ENCODE results near the gene SLC22A1. TPM values are rescaled to one million over a fixed set of nuclear protein-coding genes. Genes with fewer than 3 reads are reported as not detected.

Gene SLC22A1
- total and polyA plus RNA-seq, 4 donors, result 0.79 to 1,107 (median 439) TPM

DNA sequence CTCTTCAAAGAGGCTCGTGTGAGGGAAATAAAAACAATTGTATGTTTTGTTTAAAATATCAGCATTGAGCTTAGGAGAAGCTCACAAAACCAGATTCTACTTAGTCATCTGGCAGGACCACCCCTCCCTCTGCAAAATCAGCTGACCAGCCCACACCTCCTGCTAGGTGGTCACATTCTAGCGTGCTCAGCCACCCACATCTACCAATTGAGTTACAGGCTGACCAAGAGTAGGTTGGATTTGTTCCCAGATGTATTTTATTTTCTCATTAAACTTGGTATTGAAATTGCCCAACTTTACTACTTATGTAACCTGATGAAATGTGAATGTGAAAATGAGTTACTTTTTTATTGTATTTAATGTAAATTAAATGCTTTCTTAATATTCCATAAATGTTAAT is 80.8 kb downstream of the SLC22A1 start:
- H3K9ac ChIP-seq (ENCODE audit: low read depth in 1 of 2, low read length in 2 of 2), result no peak overlapping the region
- H3K27me3 ChIP-seq (ENCODE audit: control insufficient read depth in 4 of 4, insufficient read depth in 4 of 4, low read length in 3 of 4), result no peaks in the 10 kb centered on the region
- no peaks in the 10 kb centered on the region for H3K9me3 ChIP-seq (ENCODE audit: control insufficient read depth in 4 of 4, low read length in 3 of 4)
- TF ChIP-seq YY1 (IDR thresholded peaks at IDR 0.05) (no peak), HNF4A (conservative IDR thresholded peaks at IDR 0.05) (no peak), NR2F2 (IDR thresholded peaks at IDR 0.05) (no peak), EGR1 (IDR thresholded peaks at IDR 0.05; ENCODE audit: low read depth in 2 of 2) (no peak), FOXA2 (IDR thresholded peaks at IDR 0.05) (no peak), HNF4G (IDR thresholded peaks at IDR 0.05) (no peak), JUND (IDR thresholded peaks at IDR 0.05) (no peak), RAD21 (IDR thresholded peaks at IDR 0.05) (no peak), GABPA (IDR thresholded peaks at IDR 0.05 in 1 of 2, conservative IDR thresholded peaks at IDR 0.05 in 1 of 2) (no peak), SP1 (IDR thresholded peaks at IDR 0.05) (no peak), TAF1 (conservative IDR thresholded peaks at IDR 0.05) (no peak), RXRA (IDR thresholded peaks at IDR 0.05) (no peak)
- TF ChIP-seq, protein P1, sequence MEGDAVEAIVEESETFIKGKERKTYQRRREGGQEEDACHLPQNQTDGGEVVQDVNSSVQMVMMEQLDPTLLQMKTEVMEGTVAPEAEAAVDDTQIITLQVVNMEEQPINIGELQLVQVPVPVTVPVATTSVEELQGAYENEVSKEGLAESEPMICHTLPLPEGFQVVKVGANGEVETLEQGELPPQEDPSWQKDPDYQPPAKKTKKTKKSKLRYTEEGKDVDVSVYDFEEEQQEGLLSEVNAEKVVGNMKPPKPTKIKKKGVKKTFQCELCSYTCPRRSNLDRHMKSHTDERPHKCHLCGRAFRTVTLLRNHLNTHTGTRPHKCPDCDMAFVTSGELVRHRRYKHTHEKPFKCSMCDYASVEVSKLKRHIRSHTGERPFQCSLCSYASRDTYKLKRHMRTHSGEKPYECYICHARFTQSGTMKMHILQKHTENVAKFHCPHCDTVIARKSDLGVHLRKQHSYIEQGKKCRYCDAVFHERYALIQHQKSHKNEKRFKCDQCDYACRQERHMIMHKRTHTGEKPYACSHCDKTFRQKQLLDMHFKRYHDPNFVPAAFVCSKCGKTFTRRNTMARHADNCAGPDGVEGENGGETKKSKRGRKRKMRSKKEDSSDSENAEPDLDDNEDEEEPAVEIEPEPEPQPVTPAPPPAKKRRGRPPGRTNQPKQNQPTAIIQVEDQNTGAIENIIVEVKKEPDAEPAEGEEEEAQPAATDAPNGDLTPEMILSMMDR (IDR thresholded peaks at IDR 0.05; ENCODE audit: low read depth, low read length, missing input control), result no peak
- TF ChIP-seq, protein P2, sequence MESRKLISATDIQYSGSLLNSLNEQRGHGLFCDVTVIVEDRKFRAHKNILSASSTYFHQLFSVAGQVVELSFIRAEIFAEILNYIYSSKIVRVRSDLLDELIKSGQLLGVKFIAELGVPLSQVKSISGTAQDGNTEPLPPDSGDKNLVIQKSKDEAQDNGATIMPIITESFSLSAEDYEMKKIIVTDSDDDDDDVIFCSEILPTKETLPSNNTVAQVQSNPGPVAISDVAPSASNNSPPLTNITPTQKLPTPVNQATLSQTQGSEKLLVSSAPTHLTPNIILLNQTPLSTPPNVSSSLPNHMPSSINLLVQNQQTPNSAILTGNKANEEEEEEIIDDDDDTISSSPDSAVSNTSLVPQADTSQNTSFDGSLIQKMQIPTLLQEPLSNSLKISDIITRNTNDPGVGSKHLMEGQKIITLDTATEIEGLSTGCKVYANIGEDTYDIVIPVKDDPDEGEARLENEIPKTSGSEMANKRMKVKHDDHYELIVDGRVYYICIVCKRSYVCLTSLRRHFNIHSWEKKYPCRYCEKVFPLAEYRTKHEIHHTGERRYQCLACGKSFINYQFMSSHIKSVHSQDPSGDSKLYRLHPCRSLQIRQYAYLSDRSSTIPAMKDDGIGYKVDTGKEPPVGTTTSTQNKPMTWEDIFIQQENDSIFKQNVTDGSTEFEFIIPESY (IDR thresholded peaks at IDR 0.05), result no peak
- TF ChIP-seq, protein P3, sequence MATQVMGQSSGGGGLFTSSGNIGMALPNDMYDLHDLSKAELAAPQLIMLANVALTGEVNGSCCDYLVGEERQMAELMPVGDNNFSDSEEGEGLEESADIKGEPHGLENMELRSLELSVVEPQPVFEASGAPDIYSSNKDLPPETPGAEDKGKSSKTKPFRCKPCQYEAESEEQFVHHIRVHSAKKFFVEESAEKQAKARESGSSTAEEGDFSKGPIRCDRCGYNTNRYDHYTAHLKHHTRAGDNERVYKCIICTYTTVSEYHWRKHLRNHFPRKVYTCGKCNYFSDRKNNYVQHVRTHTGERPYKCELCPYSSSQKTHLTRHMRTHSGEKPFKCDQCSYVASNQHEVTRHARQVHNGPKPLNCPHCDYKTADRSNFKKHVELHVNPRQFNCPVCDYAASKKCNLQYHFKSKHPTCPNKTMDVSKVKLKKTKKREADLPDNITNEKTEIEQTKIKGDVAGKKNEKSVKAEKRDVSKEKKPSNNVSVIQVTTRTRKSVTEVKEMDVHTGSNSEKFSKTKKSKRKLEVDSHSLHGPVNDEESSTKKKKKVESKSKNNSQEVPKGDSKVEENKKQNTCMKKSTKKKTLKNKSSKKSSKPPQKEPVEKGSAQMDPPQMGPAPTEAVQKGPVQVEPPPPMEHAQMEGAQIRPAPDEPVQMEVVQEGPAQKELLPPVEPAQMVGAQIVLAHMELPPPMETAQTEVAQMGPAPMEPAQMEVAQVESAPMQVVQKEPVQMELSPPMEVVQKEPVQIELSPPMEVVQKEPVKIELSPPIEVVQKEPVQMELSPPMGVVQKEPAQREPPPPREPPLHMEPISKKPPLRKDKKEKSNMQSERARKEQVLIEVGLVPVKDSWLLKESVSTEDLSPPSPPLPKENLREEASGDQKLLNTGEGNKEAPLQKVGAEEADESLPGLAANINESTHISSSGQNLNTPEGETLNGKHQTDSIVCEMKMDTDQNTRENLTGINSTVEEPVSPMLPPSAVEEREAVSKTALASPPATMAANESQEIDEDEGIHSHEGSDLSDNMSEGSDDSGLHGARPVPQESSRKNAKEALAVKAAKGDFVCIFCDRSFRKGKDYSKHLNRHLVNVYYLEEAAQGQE (IDR thresholded peaks at IDR 0.05), result no peak
- TF ChIP-seq, protein P4, sequence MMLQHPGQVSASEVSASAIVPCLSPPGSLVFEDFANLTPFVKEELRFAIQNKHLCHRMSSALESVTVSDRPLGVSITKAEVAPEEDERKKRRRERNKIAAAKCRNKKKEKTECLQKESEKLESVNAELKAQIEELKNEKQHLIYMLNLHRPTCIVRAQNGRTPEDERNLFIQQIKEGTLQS (IDR thresholded peaks at IDR 0.05), result no peak
- TF ChIP-seq, protein P5, sequence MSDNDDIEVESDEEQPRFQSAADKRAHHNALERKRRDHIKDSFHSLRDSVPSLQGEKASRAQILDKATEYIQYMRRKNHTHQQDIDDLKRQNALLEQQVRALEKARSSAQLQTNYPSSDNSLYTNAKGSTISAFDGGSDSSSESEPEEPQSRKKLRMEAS (IDR thresholded peaks at IDR 0.05), result no peak
- WGBS, result 79% methylated on average over 2 of the region's 2 CpGs
- DNase-seq (ENCODE audit: low spot score), result no peak
- H3K4me1 ChIP-seq (ENCODE audit: control insufficient read depth in 4 of 4, insufficient read depth in 4 of 4, low read length in 3 of 4), result peaks cover 0 to 5% (median under 1%) of the 10 kb centered on the region in 4 donors
- H3K36me3 ChIP-seq (ENCODE audit: control insufficient read depth in 4 of 4, insufficient read depth in 3 of 4, low read depth in 1 of 4, low read length in 3 of 4), result no peaks in the 10 kb centered on the region
- no peak overlapping the region for H3K27ac ChIP-seq (ENCODE audit: low read depth in 1 of 2, low read length in 2 of 2)
- H3K4me3 ChIP-seq (ENCODE audit: low read depth in 1 of 3, low read length in 3 of 3), result no peak overlapping the region
